Neural progenitor cell (in vitro differentiated cells): ENCODE measurements around the gene GHDC.

ENCODE experiments used
- EZH2 ChIP-seq: fragments of 200-600 bp; sonication (generic); IDR thresholded peaks from 2 replicates; pipeline ENCODE4 v1.6.1; 2017; ENCODE audit warnings: antibody characterized with exemption, mild to moderate bottlenecking, moderate library complexity
- EZH2phosphoT487 ChIP-seq: fragments of 200-600 bp; sonication (generic); IDR thresholded peaks from 2 replicates; pipeline ENCODE4 v1.6.1; 2017; ENCODE audit warnings: antibody characterized with exemption
- TF ChIP-seq, protein P1 (sequence below): fragments of 200-600 bp; sonication (generic); IDR thresholded peaks from 2 replicates; pipeline ENCODE4 v1.5.1; 2017; ENCODE audit warnings: antibody characterized with exemption, mild to moderate bottlenecking

DNA sequence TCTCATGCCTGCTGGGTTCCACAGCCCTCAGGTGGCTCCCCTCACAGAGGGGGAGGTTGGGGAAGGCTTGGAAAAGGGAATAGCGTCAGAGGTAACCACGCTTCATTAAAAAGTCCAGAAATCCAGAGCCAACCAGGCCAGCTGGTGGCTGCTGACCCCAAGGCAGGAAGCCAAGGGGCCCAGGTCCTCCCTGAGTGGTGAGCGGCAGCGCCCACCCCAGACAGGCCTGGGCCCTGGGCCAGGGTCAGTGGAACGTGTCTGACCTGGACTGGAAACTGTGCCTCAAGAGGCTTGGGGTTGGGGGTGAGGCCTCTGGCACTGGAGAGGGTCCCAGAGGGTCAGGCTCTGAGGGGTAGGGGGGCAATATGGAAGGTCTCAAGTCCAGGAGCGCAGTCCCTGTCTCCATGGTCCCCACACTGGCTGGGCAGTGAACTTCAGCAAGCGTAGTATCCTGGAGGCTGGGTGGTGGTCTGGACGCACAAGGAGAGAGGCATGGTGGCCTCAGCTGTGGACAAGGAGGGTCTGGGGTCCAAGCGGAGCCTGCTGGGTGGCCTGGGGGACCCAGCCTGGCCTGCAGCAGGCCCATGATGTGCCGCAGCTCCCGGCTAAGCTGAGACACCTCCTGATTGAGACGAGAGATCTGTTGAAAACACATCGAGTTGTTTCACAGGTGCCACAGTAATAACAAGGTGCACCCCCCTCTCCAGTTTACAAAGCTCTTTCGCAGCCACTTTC lies 34.3 kb downstream of the GHDC start:
- TF ChIP-seq, protein P1, sequence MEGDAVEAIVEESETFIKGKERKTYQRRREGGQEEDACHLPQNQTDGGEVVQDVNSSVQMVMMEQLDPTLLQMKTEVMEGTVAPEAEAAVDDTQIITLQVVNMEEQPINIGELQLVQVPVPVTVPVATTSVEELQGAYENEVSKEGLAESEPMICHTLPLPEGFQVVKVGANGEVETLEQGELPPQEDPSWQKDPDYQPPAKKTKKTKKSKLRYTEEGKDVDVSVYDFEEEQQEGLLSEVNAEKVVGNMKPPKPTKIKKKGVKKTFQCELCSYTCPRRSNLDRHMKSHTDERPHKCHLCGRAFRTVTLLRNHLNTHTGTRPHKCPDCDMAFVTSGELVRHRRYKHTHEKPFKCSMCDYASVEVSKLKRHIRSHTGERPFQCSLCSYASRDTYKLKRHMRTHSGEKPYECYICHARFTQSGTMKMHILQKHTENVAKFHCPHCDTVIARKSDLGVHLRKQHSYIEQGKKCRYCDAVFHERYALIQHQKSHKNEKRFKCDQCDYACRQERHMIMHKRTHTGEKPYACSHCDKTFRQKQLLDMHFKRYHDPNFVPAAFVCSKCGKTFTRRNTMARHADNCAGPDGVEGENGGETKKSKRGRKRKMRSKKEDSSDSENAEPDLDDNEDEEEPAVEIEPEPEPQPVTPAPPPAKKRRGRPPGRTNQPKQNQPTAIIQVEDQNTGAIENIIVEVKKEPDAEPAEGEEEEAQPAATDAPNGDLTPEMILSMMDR = no peak
- no peak for TF ChIP-seq EZH2phosphoT487
- TF ChIP-seq EZH2 = no peak
